ENCODE data around the gene ILF2. TPM values are rescaled to one million over a fixed set of nuclear protein-coding genes. Genes with fewer than 3 reads are reported as not detected.

ILF2 gene
- polyA plus RNA-seq, 1 donor (not counting 4 experiments of a cell fraction or from before 2014, with no cell fraction given) = 232 TPM

- peak overlapping the region; percentile 15 for H3K4me2 ChIP-seq (ENCODE audit: control insufficient read depth, extremely low read depth, insufficient read depth, low read depth, low read length)
- peak overlapping the region; percentile 24 for H2AFZ ChIP-seq (ENCODE audit: control insufficient read depth, low read length)
- DNase-seq (ENCODE audit: low read depth, low spot score) (no peak), FAIRE-seq (peak; percentile 13)
- H3K4me3 ChIP-seq (ENCODE audit: control insufficient read depth in 2 of 3, extremely low read depth in 1 of 3, insufficient read depth in 2 of 3, low read depth in 1 of 3, low read length in 3 of 3) = no peak overlapping the region
- H3K36me3 ChIP-seq (ENCODE audit: control insufficient read depth in 2 of 2, extremely low read depth in 1 of 2, insufficient read depth in 2 of 2, low read length in 2 of 2) = no peaks in the 10 kb centered on the region
- peaks cover 8% of the 10 kb centered on the region for H3K4me1 ChIP-seq (ENCODE audit: control insufficient read depth, extremely low read depth, insufficient read depth, low read length)
- dilution Hi-C loops (cut with MboI; ENCODE audit: extremely low pct_ligation_motif_present, low sequenced_read_pairs) = no loop called here
- no peaks in the 10 kb centered on the region for H3K27me3 ChIP-seq (ENCODE audit: control insufficient read depth, extremely low read depth, insufficient read depth, low read length)
- TF ChIP-seq CTCF (optimal IDR thresholded peaks at IDR 0.05 in 1 of 3, IDR thresholded peaks at IDR 0.05 in 1 of 3, conservative IDR thresholded peaks at IDR 0.05 in 1 of 3; ENCODE audit: extremely low read depth in 1 of 3, insufficient read depth in 2 of 3, low read length in 3 of 3) (no peak), EZH2 (IDR thresholded peaks at IDR 0.05; ENCODE audit: low read length) (no peak)
- no peaks in the 10 kb centered on the region for H3K9me3 ChIP-seq (ENCODE audit: control insufficient read depth, low read depth, low read length)
- H3K9me1 ChIP-seq (ENCODE audit: control insufficient read depth, extremely low read depth, insufficient read depth, low read length) = no peaks in the 10 kb centered on the region
- no peak overlapping the region for H3K27ac ChIP-seq (ENCODE audit: control insufficient read depth, insufficient read depth, low read length)
- H3K9ac ChIP-seq (ENCODE audit: control insufficient read depth, extremely low read depth, insufficient read depth, low read length) = no peak overlapping the region
- no peaks in the 10 kb centered on the region for H4K20me1 ChIP-seq (ENCODE audit: control insufficient read depth, extremely low read depth, insufficient read depth, low read length)
- H3K79me2 ChIP-seq (ENCODE audit: control insufficient read depth, insufficient read depth, low read length) = no peaks in the 10 kb centered on the region
Measured at GRCh38 chr1:153652805-153653500, 17.8 kb downstream of the ILF2 start.

- no peak for TF ChIP-seq EZH2 (IDR thresholded peaks at IDR 0.05; ENCODE audit: low read length)
- TF ChIP-seq CTCF (optimal IDR thresholded peaks at IDR 0.05 in 1 of 3, IDR thresholded peaks at IDR 0.05 in 1 of 3, conservative IDR thresholded peaks at IDR 0.05 in 1 of 3; ENCODE audit: extremely low read depth in 1 of 3, insufficient read depth in 2 of 3, low read length in 3 of 3) = no peak
- no peak overlapping the region for H3K27ac ChIP-seq (ENCODE audit: control insufficient read depth, insufficient read depth, low read length)
- peaks cover 0 to 6% of the 10 kb centered on the region in 2 experiments for H3K36me3 ChIP-seq (ENCODE audit: control insufficient read depth in 2 of 2, extremely low read depth in 1 of 2, insufficient read depth in 2 of 2, low read length in 2 of 2)
- H3K79me2 ChIP-seq (ENCODE audit: control insufficient read depth, insufficient read depth, low read length) = no peaks in the 10 kb centered on the region
- no peaks in the 10 kb centered on the region for H3K9me3 ChIP-seq (ENCODE audit: control insufficient read depth, low read depth, low read length)
- peaks cover 8% of the 10 kb centered on the region for H3K4me1 ChIP-seq (ENCODE audit: control insufficient read depth, extremely low read depth, insufficient read depth, low read length)
- dilution Hi-C loops (cut with MboI; ENCODE audit: extremely low pct_ligation_motif_present, low sequenced_read_pairs) = no loop called here
- FAIRE-seq (no peak), DNase-seq (ENCODE audit: low read depth, low spot score) (no peak)
- no peak overlapping the region for H2AFZ ChIP-seq (ENCODE audit: control insufficient read depth, low read length)
- H3K9me1 ChIP-seq (ENCODE audit: control insufficient read depth, extremely low read depth, insufficient read depth, low read length) = no peaks in the 10 kb centered on the region
- H3K27me3 ChIP-seq (ENCODE audit: control insufficient read depth, extremely low read depth, insufficient read depth, low read length) = no peaks in the 10 kb centered on the region
- no peak overlapping the region for H3K4me2 ChIP-seq (ENCODE audit: control insufficient read depth, extremely low read depth, insufficient read depth, low read depth, low read length)
- H4K20me1 ChIP-seq (ENCODE audit: control insufficient read depth, extremely low read depth, insufficient read depth, low read length) = no peaks in the 10 kb centered on the region
- H3K9ac ChIP-seq (ENCODE audit: control insufficient read depth, extremely low read depth, insufficient read depth, low read length) = no peak overlapping the region
- no peak overlapping the region for H3K4me3 ChIP-seq (ENCODE audit: control insufficient read depth in 2 of 3, extremely low read depth in 1 of 3, insufficient read depth in 2 of 3, low read depth in 1 of 3, low read length in 3 of 3)
Measured at GRCh38 chr1:153651771-153652170, 19.0 kb downstream of the ILF2 start.

All from keratinocyte (primary cell).